HepG2 (cell line): ENCODE measurements around the gene SYN1.

Source experiments
- EP300 ChIP-seq, 3 experiments: sonication (generic) in 1 of 3; formaldehyde crosslinking in 1 of 3; IDR thresholded peaks; 2 replicates each; pipeline versions ENCODE4 v1.5.1 to v1.6.1; 2011 to 2020; ENCODE audit warnings: low read depth in 2 of 3, low read length in 2 of 3, borderline replicate concordance in 1 of 3, improper control_type of control experiment in 1 of 3, mild to moderate bottlenecking in 1 of 3, missing genetic modification reagents in 1 of 3, moderate library complexity in 1 of 3
- IRF2 ChIP-seq: IDR thresholded peaks from 2 replicates; pipeline ENCODE4 v1.6.1; 2018; ENCODE audit warnings: missing genetic modification reagents, missing compliant biosample characterization
- POLR2A ChIP-seq, 2 experiments: IDR thresholded peaks; 2 replicates each; pipeline ENCODE4 v1.6.1; 2011; ENCODE audit warnings: low read depth in 2 of 2, low read length in 2 of 2, mild to moderate bottlenecking in 1 of 2, moderate library complexity in 1 of 2; ENCODE audit not compliant: insufficient read depth in 1 of 2
- RBM22 ChIP-seq: fragments of 200-400 bp; formaldehyde crosslinking; optimal IDR thresholded peaks from 2 replicates; pipeline ENCODE3; 2017; ENCODE audit warnings: mild to moderate bottlenecking, low read length, moderate library complexity
- SP5 ChIP-seq: IDR thresholded peaks from 2 replicates; pipeline ENCODE4 v1.6.1; 2016; ENCODE audit warnings: low read depth, borderline replicate concordance
- ZNF816 ChIP-seq: sonication (generic); formaldehyde crosslinking; IDR thresholded peaks from 2 replicates; pipeline ENCODE4 v1.8.0; 2022; ENCODE audit warnings: missing genetic modification reagents, mild to moderate bottlenecking, borderline replicate concordance
- TF ChIP-seq, protein P1 (sequence below): sonication (generic); formaldehyde crosslinking; IDR thresholded peaks from 2 replicates; pipeline ENCODE4 v1.5.0; 2020; ENCODE audit warnings: mild to moderate bottlenecking, missing genetic modification reagents, moderate library complexity
- TF ChIP-seq, protein P2 (sequence below): sonication (generic); formaldehyde crosslinking; IDR thresholded peaks from 2 replicates; pipeline ENCODE4 v1.8.1; 2023; ENCODE audit warnings: mild to moderate bottlenecking, missing genetic modification reagents

DNA sequence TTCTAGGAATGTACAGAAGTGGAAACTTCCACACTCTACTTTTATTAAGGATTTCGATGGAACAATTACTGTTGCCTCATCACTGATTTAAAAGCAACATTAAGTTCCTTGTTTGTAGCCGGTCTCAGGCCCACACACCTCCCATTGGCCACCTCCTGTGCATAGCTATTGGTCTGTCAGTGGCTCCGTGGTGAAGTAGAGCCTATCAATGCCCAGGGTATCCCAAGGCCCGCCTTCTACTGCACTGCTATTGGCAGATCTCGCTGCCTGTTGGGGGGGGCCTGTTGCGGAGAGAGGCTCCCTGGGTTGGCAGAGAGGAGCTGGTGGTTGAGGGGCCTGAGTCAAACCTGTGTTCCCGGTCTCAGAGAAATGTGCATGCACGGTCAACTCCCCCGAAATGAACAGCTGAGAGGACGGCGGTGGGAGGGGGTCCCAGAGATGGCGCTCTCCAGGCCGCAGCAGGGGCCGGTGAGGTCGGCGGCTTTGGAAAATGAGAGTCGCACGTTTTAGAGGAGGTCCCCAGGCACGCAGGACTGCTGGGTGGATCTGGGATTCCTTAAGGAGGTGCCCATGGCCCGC lies 63.5 kb downstream of the SYN1 start:
- TF ChIP-seq ZNF816 (no peak), RBM22 (no peak), SP5 (CRISPR knock-in tag) (no peak), EP300 (IDR thresholded peaks at IDR 0.05; ENCODE audit: low read depth in 2 of 2, low read length in 2 of 2) (no peak), EP300 (CRISPR knock-in tag; IDR thresholded peaks at IDR 0.05; ENCODE audit: borderline replicate concordance) (no peak), POLR2A (IDR thresholded peaks at IDR 0.05; ENCODE audit: insufficient read depth in 1 of 2, low read depth in 2 of 2, low read length in 2 of 2) (no peak), IRF2 (CRISPR knock-in tag) (no peak)
- TF ChIP-seq, protein P1, sequence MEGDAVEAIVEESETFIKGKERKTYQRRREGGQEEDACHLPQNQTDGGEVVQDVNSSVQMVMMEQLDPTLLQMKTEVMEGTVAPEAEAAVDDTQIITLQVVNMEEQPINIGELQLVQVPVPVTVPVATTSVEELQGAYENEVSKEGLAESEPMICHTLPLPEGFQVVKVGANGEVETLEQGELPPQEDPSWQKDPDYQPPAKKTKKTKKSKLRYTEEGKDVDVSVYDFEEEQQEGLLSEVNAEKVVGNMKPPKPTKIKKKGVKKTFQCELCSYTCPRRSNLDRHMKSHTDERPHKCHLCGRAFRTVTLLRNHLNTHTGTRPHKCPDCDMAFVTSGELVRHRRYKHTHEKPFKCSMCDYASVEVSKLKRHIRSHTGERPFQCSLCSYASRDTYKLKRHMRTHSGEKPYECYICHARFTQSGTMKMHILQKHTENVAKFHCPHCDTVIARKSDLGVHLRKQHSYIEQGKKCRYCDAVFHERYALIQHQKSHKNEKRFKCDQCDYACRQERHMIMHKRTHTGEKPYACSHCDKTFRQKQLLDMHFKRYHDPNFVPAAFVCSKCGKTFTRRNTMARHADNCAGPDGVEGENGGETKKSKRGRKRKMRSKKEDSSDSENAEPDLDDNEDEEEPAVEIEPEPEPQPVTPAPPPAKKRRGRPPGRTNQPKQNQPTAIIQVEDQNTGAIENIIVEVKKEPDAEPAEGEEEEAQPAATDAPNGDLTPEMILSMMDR (CRISPR knock-in tag): no peak
- TF ChIP-seq, protein P2, sequence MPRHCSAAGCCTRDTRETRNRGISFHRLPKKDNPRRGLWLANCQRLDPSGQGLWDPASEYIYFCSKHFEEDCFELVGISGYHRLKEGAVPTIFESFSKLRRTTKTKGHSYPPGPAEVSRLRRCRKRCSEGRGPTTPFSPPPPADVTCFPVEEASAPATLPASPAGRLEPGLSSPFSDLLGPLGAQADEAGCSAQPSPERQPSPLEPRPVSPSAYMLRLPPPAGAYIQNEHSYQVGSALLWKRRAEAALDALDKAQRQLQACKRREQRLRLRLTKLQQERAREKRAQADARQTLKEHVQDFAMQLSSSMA: no peak
